Activated B cell treated with CpG ODN at 0.5 μM for 24 hours (primary cell): ENCODE results near the gene RASA3. TPM values are rescaled to one million over a fixed set of nuclear protein-coding genes. Genes with fewer than 3 reads are reported as not detected.
"Not testable (repeated sequence)": the region's sequence is repeated elsewhere in the genome, so short reads cannot be mapped to it uniquely, and the experiment has no call there.

ENCODE experiments used
- ATAC-seq: fragments of 200-7000 bp; cut with Tn5 transposase; one replicate; pipeline ENCODE4 v1.10.0; 2021; ENCODE audit warnings: low read depth, mild to moderate bottlenecking, moderate library complexity
- CTCF ChIA-PET: fragments of 350-600 bp; sonication (Branson Sonifier 250); formaldehyde crosslinking; loops from one replicate; lab custom pipeline; 2021; ENCODE audit warnings: antibody characterized with exemption; lab: Charles Lee
- POLR2A ChIA-PET: fragments of 350-600 bp; sonication (Branson Sonifier 250); formaldehyde crosslinking; loops from one replicate; lab custom pipeline; 2021; ENCODE audit warnings: antibody characterized with exemption; lab: Charles Lee
- DNase-seq: peaks from one replicate; pipeline ENCODE4 v3.0.0; 2022
- H3K27ac Mint-ChIP-seq: one replicate; pipeline ENCODE4 v1.8.0; 2020; ENCODE audit warnings: mixed read lengths
- H3K27me3 Mint-ChIP-seq: one replicate; pipeline ENCODE4 v1.8.0; 2021; ENCODE audit warnings: mixed read lengths
- H3K36me3 Mint-ChIP-seq: one replicate; pipeline ENCODE4 v1.8.0; 2021; ENCODE audit warnings: low read depth, mixed read lengths
- H3K4me1 Mint-ChIP-seq: one replicate; pipeline ENCODE4 v1.8.0; 2021; ENCODE audit warnings: mixed read lengths
- H3K4me3 Mint-ChIP-seq: one replicate; pipeline ENCODE4 v1.8.0; 2020; ENCODE audit warnings: mild to moderate bottlenecking, mixed read lengths
- H3K9me3 Mint-ChIP-seq: one replicate; pipeline ENCODE4 v1.8.0; 2020; ENCODE audit warnings: mixed read lengths
- intact Hi-C: fragments of 100-400 bp; cut with micrococcal nuclease; formaldehyde crosslinking; loops from one replicate; pipeline ENCODE4 v1.15.1; 2024
- total RNA-seq: library from RNA; stranded (reverse); gene quantifications from 2 replicates; pipeline ENCODE4 v1.2.3, GENCODE V29; 2022
- TF ChIP-seq, protein P1 (sequence below): fragments of 200-600 bp; IDR thresholded peaks from one replicate; pipeline ENCODE4 v1.8.0; 2022; ENCODE audit warnings: antibody characterized with exemption, mild to moderate bottlenecking

Gene RASA3
- total RNA-seq, 1 donor from 2014 or later, result 20.4 TPM

DNA sequence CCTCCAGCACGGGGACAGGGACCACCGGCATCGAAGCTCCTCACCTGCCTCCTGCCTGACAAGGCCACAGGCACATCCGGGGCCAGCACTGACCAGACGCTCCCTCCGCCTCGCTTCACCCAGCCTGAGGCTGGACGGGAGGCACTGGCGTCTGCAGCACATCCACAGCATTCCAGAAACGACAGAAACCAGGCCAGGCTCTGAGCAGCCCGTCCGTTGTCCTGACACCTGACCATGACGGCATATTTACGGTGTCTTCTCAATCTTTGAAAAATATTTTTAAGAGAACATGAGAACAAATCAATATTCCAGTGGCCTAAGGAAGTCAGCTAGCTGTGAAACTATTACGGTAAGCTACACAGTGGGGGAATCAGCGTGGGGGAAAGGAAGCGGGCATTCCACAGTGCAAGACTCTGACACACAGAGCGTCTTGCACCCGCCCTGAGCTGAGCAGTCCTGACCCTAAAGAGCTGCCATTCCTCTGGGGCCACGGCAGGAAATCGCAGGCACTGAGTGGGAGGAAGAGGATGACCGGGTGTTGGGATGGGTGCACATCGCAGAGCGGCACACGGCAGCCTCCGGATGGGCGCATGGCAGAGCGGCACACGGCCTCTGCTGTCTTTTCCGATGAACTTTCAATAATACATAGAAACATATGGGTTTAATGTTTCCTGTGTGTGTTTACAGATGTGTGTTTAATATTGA, 26.8 kb downstream of the RASA3 start:
- Mint-ChIP-seq H3K4me1 (peaks cover 31% of the 10 kb centered on the region), H3K4me3 (no peak overlapping the region), H3K27ac (peak overlapping the region; percentile 24), H3K36me3 (peaks cover 18% of the 10 kb centered on the region), H3K27me3 (no peaks in the 10 kb centered on the region), H3K9me3 (no peaks in the 10 kb centered on the region)
- POLR2A ChIA-PET, result no interaction called here
- TF ChIP-seq, protein P1, sequence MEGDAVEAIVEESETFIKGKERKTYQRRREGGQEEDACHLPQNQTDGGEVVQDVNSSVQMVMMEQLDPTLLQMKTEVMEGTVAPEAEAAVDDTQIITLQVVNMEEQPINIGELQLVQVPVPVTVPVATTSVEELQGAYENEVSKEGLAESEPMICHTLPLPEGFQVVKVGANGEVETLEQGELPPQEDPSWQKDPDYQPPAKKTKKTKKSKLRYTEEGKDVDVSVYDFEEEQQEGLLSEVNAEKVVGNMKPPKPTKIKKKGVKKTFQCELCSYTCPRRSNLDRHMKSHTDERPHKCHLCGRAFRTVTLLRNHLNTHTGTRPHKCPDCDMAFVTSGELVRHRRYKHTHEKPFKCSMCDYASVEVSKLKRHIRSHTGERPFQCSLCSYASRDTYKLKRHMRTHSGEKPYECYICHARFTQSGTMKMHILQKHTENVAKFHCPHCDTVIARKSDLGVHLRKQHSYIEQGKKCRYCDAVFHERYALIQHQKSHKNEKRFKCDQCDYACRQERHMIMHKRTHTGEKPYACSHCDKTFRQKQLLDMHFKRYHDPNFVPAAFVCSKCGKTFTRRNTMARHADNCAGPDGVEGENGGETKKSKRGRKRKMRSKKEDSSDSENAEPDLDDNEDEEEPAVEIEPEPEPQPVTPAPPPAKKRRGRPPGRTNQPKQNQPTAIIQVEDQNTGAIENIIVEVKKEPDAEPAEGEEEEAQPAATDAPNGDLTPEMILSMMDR, result no peak
- CTCF ChIA-PET, result no interaction called here
- intact Hi-C loops, result no loop called here
- DNase-seq (no peak), ATAC-seq (no peak)

DNA sequence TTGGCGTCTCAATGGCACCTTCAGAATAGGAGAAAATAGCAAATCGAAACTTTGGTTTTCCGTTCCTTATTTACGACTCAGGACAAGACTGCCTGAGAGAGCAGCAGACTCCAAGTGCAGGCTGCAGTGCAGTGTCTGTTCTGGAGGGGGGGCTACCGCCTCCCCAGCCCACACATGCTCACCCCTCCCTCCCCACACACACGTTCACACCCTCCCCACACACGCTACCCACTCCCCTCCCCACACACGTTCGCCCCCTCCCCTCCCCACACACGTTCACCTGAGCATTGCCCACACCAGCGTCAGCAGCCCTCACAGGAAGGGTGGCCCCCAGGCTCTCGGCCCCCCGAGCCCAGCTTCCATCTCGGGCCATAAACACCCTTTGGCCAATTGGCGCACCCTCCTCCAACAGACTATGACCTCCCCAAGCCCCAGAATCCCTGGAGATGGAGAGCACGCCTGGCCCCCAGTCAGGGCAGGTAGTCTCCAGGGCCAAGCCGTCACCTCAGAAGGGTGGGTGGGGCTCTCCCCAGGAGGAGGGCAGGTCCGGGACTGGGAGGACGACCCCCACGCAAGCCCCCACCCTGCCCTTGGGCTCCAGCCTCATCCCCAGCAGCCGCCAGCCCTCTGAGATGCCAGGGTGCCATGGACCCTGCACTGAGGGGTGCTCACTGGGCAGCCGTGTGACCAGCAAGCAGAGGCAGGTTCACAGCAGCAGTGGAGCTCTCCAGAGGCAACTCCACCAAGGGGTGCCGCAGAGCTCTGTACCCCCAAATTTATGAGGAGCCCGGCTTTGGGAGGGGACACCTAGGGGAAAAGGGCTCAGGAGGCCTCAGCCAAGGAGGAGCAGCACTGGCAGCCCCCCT, 27.5 kb downstream of the RASA3 start:
- Mint-ChIP-seq H3K4me1 (peaks cover 27% of the 10 kb centered on the region), H3K27me3 (no peaks in the 10 kb centered on the region), H3K4me3 (no peak overlapping the region), H3K36me3 (peaks cover 14% of the 10 kb centered on the region), H3K9me3 (no peaks in the 10 kb centered on the region), H3K27ac (no peak overlapping the region)
- DNase-seq, result no peak
- CTCF ChIA-PET, result no interaction called here
- intact Hi-C loops, result no loop called here
- POLR2A ChIA-PET, result no interaction called here
- ATAC-seq, result no peak
- TF ChIP-seq, protein P1, result no peak

- no peak overlapping the region for H3K4me3 Mint-ChIP-seq
- ATAC-seq, result no peak
- intact Hi-C loops, result no loop called here
Observed at GRCh38 chr13:114103801-114104654, 28.4 kb downstream of the RASA3 start.

GRCh38 chr13:114103289-114103621, 29.2 kb downstream of the RASA3 start:
- peaks cover 11% of the 10 kb centered on the region for H3K36me3 Mint-ChIP-seq
- H3K27me3 Mint-ChIP-seq, CTCF ChIA-PET, DNase-seq, H3K4me3 Mint-ChIP-seq, H3K9me3 Mint-ChIP-seq, ATAC-seq, H3K27ac Mint-ChIP-seq, intact Hi-C loops, POLR2A ChIA-PET: not testable (repeated sequence)
- peaks cover 19% of the 10 kb centered on the region for H3K4me1 Mint-ChIP-seq

More at GRCh38 chr13:114103801-114104654, 28.4 kb downstream of the RASA3 start:
- Mint-ChIP-seq H3K36me3 (peaks cover 14% of the 10 kb centered on the region), H3K27ac (no peak overlapping the region), H3K4me1 (peaks cover 19% of the 10 kb centered on the region), H3K9me3 (no peaks in the 10 kb centered on the region), H3K27me3 (no peaks in the 10 kb centered on the region)
- DNase-seq, result no peak
- CTCF ChIA-PET, result no interaction called here
- TF ChIP-seq, protein P1, result no peak
- POLR2A ChIA-PET, result no interaction called here

DNA sequence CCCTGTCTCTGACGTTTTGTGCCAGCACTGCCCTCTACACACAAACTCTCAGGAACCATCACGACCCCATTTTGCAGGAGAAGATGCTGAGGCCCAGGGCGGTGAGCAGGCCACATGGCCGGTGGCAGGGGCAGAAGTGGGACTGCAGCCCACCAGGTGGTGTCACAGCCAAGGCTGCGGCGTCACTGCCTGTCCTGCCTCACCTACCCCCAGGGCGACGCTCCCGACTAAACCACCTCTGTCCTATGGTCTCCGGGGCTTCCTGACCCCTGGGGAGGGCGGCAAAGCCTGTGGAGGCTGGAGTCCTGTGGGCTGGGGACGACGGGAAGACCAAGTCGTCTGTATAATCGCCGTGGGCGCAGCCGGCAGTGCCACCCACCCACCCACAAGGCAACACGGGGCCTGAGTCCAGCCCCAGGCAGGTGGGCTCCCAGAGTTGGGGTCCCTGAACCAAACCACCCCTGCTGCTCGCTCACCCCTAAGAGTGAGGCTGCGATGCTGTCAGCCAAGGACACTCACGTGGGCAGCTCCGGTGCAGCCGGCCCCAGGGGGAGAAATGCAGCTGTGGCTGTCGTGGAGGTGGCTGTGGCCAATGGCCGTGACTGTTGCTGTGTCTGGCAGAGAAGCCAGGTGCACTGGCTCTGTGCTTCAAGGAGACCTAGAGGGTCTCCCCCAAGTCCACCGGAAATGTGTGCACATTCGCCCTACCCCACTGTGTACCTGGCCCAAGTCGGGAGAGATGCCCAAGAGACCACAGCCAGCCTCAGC, 29.7 kb downstream of the RASA3 start:
- H3K4me1 Mint-ChIP-seq, result peaks cover 23% of the 10 kb centered on the region
- POLR2A ChIA-PET, result no interaction called here
- intact Hi-C loops, result no loop called here
- no peaks in the 10 kb centered on the region for H3K27me3 Mint-ChIP-seq
- no peaks in the 10 kb centered on the region for H3K9me3 Mint-ChIP-seq
- no peak for DNase-seq
- no peak for ATAC-seq
- TF ChIP-seq, protein P1, result no peak
- CTCF ChIA-PET, result no interaction called here
- no peak overlapping the region for H3K27ac Mint-ChIP-seq
- H3K4me3 Mint-ChIP-seq, result no peak overlapping the region
- H3K36me3 Mint-ChIP-seq, result peaks cover 9% of the 10 kb centered on the region
